IPS-20b (cell line): ENCODE results near the gene MYCN.

Experiments
- H3K27ac ChIP-seq: one replicate; pipeline ENCODE4 v1.5.1; 2013; ENCODE audit warnings: low read length
- H3K27me3 ChIP-seq: 2 replicates; pipeline ENCODE4 v1.6.1; 2013; ENCODE audit warnings: mild to moderate bottlenecking, low read length, inconsistent platforms; ENCODE audit not compliant: insufficient read depth
- H3K36me3 ChIP-seq: 2 replicates; pipeline ENCODE4 v1.6.1; 2013; ENCODE audit warnings: low read depth, mild to moderate bottlenecking, inconsistent platforms, low read length, moderate library complexity; ENCODE audit not compliant: insufficient read depth
- H3K4me1 ChIP-seq: 2 replicates; pipeline ENCODE4 v1.6.1; 2013; ENCODE audit warnings: mild to moderate bottlenecking, control low read depth, inconsistent platforms, low read length, moderate library complexity; ENCODE audit not compliant: insufficient read depth
- H3K4me3 ChIP-seq: 2 replicates; pipeline ENCODE4 v1.5.1; 2013; ENCODE audit warnings: mild to moderate bottlenecking, low read length, inconsistent platforms
- H3K9ac ChIP-seq: 2 replicates; pipeline ENCODE4 v1.6.1; 2013; ENCODE audit warnings: low read depth, mild to moderate bottlenecking, inconsistent platforms, low read length, moderate library complexity
- H3K9me3 ChIP-seq: 2 replicates; pipeline ENCODE4 v1.6.1; 2013; ENCODE audit warnings: mild to moderate bottlenecking, low read depth, low read length, inconsistent platforms; ENCODE audit not compliant: insufficient read depth

Gene MYCN

DNA sequence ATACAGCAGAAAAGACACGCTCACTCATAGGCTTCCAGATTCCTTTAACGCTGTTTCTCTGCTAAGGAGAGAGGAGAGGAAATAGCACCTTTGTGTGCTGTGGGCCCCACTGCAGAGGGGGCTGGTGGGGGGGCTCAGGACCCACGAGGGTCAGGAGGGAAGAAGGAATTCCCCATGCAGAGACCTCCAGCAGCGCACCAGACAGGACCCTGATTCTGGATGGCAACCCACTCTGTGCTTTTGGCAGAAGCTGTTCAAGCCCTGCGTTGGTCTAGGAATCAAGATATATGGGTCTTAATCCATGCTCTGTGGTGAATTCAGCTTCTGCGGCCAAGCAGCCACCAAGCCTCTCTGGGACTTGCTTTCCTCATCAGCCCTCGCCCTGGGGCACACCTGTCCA is 31.0 kb downstream of the MYCN start:
- H3K9me3 ChIP-seq = no peaks in the 10 kb centered on the region
- H3K27me3 ChIP-seq = no peaks in the 10 kb centered on the region
- H3K4me1 ChIP-seq = peaks cover 15% of the 10 kb centered on the region
- H3K9ac ChIP-seq = no peak overlapping the region
- no peak overlapping the region for H3K27ac ChIP-seq
- H3K36me3 ChIP-seq = no peaks in the 10 kb centered on the region
- H3K4me3 ChIP-seq = no peak overlapping the region

- no peak overlapping the region for H3K4me3 ChIP-seq
- H3K9ac ChIP-seq = no peak overlapping the region
- no peaks in the 10 kb centered on the region for H3K36me3 ChIP-seq
- no peaks in the 10 kb centered on the region for H3K9me3 ChIP-seq
- peaks cover 15% of the 10 kb centered on the region for H3K4me1 ChIP-seq
- no peaks in the 10 kb centered on the region for H3K27me3 ChIP-seq
- no peak overlapping the region for H3K27ac ChIP-seq
Observed at GRCh38 chr2:15971831-15972522, 31.6 kb downstream of the MYCN start.

DNA sequence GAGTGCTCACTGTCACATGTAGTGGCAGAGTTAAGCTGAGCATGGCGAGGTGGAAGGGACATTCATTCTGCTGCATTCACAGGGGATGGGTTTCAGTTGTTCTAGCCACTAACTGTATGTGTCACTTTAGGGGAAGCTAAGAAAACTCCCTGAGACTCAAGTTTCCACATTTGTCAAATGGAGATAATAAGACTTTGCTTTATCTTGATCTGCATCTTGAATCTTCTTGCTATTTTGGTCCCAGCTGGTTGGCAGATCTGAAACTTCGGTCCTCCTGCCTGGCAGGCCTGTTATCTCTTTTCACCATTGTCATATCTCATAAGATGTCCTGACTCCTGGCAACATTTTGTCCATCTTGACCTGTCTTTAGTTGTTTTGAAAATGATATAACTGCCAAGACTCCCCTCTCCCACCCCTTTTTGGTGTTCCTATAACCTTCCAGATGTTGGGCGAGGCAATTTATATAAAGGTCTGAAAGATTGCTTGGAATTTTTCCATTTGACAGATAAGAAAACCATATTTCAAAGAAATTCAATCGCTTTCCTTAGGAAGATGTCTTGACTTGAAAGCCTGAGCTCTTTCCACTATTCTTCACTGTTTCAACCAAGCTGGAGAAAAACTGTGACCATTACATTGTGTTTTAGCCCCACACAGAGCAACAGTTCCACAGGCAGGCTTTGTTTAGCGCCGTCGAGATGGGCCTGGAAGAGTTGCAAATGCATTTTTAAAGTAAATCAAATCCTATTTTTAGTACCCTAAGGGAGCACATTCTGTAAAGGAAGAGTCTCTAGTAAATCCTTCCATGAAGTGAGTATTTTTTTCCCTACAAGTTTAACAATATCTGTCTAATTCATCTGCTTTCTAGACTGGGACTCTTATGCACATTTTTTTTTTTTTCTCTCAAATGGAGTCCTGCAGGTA is 33.4 kb downstream of the MYCN start:
- H3K9me3 ChIP-seq = no peaks in the 10 kb centered on the region

GRCh38 chr2:15974565-15975260 is 34.4 kb downstream of the MYCN start:
- H3K9ac ChIP-seq = no peak overlapping the region
- no peak overlapping the region for H3K4me3 ChIP-seq
- H3K4me1 ChIP-seq = peaks cover 11% of the 10 kb centered on the region
- H3K36me3 ChIP-seq = no peaks in the 10 kb centered on the region
- no peaks in the 10 kb centered on the region for H3K9me3 ChIP-seq
- H3K27me3 ChIP-seq = no peaks in the 10 kb centered on the region
- H3K27ac ChIP-seq = no peak overlapping the region

More for the DNA sequence above, 33.4 kb downstream of the MYCN start:
- H3K36me3 ChIP-seq = no peaks in the 10 kb centered on the region
- peaks cover 11% of the 10 kb centered on the region for H3K4me1 ChIP-seq
- no peak overlapping the region for H3K27ac ChIP-seq
- no peaks in the 10 kb centered on the region for H3K27me3 ChIP-seq
- no peak overlapping the region for H3K4me3 ChIP-seq
- H3K9ac ChIP-seq = no peak overlapping the region

DNA sequence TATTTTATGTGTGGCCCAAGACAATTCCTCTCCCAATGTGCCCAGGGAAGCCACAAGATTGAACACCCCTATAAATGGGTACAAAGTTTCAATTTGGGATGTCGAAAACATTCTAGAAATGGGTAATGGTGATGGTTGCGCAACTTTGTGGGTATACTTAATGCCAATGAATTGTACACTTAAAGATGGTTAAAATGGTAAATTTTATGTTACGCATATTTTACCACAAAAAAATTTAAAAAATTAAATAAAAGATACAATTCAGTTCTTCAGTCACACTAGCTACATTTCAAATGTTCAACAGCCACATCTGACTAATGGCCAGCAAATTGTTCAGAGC is 34.9 kb downstream of the MYCN start:
- Histone ChIP-seq H3K36me3 (no peaks in the 10 kb centered on the region), H3K27ac (no peak overlapping the region), H3K9me3 (no peaks in the 10 kb centered on the region)

GRCh38 chr2:15975676-15976075 is 35.3 kb downstream of the MYCN start:
- H3K4me3 ChIP-seq = no peak overlapping the region
- no peak overlapping the region for H3K9ac ChIP-seq
- H3K4me1 ChIP-seq = peaks cover 11% of the 10 kb centered on the region
- H3K9me3 ChIP-seq = no peaks in the 10 kb centered on the region
- H3K27me3 ChIP-seq = no peaks in the 10 kb centered on the region
- no peak overlapping the region for H3K27ac ChIP-seq
- H3K36me3 ChIP-seq = no peaks in the 10 kb centered on the region

More for the DNA sequence above, 34.9 kb downstream of the MYCN start:
- Histone ChIP-seq H3K4me1 (peaks cover 11% of the 10 kb centered on the region), H3K4me3 (no peak overlapping the region), H3K27me3 (no peaks in the 10 kb centered on the region), H3K9ac (no peak overlapping the region)

DNA sequence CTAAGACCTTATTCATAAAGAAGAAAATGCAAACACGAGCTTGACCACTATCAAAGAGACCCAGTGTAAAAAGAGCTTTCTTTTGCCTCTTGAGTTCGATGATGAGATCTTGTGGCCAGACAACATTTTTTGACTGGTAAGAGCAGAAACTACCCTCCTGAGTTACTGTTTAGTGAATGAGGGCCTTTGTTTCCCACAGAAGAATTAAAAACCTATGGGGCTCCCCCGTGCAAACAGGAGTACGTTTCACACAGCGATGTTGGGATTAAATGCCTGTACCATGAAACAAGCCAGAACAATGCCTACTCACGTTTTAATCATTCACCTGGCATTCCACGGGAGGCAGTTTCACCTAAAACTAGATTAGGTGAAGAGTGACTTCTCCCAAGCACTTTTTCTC is 36.0 kb downstream of the MYCN start:
- Histone ChIP-seq H3K27ac (no peak overlapping the region), H3K9me3 (no peaks in the 10 kb centered on the region), H3K9ac (no peak overlapping the region), H3K4me1 (peaks cover 11% of the 10 kb centered on the region), H3K27me3 (no peaks in the 10 kb centered on the region), H3K4me3 (no peak overlapping the region), H3K36me3 (no peaks in the 10 kb centered on the region)

DNA sequence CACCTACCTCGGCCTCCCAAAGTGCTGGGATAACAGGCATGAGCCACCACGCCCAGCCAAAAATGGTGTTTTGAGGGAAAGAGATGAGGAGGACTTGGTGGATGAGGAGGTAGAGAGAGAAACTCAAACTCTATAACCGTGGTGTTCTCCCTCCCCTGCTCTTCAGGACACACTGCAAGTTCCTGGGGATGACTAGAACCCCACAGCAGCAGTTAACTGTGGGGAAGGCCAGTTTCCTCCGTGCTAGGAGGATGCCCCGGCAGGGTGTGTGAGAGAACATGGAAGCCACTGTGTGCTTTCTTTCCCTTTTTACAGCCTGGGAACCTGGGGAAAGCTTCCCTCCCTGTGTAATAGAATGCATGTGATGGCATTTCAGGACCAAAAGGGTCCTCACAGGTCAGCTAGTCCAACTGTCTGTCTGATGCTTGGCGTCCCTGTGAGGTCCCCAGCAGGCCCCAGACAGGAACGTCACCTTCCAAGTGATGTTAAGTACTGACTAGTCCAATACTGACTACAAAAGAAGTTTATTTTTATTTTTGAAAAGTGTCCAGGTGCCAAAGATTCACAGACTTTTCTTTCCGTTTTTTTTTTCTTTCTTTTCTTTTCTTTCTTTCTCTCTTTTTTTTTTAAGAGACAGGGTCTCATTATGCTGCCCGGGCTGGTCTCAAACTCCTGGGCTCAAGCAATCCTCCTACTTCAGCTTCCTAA is 38.9 kb downstream of the MYCN start:
- Histone ChIP-seq H3K27me3 (no peaks in the 10 kb centered on the region), H3K4me1 (peaks cover 8% of the 10 kb centered on the region), H3K9ac (no peak overlapping the region), H3K9me3 (no peaks in the 10 kb centered on the region), H3K36me3 (no peaks in the 10 kb centered on the region), H3K4me3 (no peak overlapping the region), H3K27ac (no peak overlapping the region)

- H3K36me3 ChIP-seq = no peaks in the 10 kb centered on the region
- no peaks in the 10 kb centered on the region for H3K27me3 ChIP-seq
- H3K4me1 ChIP-seq = peaks cover 8% of the 10 kb centered on the region
- no peak overlapping the region for H3K27ac ChIP-seq
- no peaks in the 10 kb centered on the region for H3K9me3 ChIP-seq
- H3K4me3 ChIP-seq = no peak overlapping the region; the same call in 1 of the 2 replicates
- no peak overlapping the region for H3K9ac ChIP-seq
Observed at GRCh38 chr2:15979759-15980604, 39.6 kb downstream of the MYCN start.

DNA sequence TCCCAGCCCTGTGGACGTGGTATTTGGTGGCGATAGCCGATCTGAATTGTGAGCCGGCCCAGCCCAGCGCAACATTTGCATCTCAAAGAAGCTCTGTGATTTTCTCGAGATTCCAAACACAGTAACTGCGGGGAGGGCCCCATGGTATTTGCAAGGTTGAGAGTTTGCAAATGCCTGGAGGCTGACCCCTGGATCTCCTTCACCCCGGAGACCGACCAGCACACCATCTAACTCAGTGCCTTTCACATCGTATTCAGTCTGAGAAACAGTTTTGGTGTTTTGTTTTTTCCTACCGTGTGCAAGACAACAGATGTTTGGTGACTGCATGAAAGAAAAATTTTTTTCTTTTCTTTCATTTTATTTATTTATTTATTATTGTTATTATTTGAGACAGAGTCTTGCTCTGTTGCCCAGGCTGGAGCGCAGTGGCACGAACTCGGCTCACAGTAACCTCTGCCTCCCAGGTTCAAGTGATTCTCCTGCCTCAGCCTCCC is 40.3 kb downstream of the MYCN start:
- no peak overlapping the region for H3K9ac ChIP-seq
- no peaks in the 10 kb centered on the region for H3K27me3 ChIP-seq
- H3K36me3 ChIP-seq = no peaks in the 10 kb centered on the region
- H3K27ac ChIP-seq = no peak overlapping the region
- no peaks in the 10 kb centered on the region for H3K9me3 ChIP-seq
- H3K4me3 ChIP-seq = no peak overlapping the region; the same call in 1 of the 2 replicates
- peaks cover 7% of the 10 kb centered on the region for H3K4me1 ChIP-seq
